ENCODE results near the gene FAM209B.

DNA sequence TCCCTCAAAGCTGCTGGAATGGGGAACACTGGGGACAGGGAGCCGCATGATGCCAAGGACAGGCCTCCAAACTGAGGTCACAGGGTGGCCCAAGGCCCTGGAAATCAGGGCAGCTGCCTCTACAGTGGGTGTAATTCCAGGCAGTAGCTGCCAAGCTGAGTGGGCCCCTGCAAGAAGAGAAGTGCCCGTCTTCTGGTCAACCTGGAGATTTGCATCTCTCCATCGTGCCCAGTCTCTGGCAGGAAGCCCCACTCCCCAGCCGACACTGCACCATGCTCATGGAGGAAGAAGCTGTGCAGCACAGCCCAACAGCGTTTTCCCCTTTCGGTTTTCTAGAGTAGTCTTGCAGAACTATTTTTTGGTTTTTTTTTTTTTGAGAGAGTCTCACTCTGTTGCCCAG lies 10.7 kb upstream of the FAM209B start:
- TF ChIP-seq, protein P1, sequence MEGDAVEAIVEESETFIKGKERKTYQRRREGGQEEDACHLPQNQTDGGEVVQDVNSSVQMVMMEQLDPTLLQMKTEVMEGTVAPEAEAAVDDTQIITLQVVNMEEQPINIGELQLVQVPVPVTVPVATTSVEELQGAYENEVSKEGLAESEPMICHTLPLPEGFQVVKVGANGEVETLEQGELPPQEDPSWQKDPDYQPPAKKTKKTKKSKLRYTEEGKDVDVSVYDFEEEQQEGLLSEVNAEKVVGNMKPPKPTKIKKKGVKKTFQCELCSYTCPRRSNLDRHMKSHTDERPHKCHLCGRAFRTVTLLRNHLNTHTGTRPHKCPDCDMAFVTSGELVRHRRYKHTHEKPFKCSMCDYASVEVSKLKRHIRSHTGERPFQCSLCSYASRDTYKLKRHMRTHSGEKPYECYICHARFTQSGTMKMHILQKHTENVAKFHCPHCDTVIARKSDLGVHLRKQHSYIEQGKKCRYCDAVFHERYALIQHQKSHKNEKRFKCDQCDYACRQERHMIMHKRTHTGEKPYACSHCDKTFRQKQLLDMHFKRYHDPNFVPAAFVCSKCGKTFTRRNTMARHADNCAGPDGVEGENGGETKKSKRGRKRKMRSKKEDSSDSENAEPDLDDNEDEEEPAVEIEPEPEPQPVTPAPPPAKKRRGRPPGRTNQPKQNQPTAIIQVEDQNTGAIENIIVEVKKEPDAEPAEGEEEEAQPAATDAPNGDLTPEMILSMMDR (IDR thresholded peaks at IDR 0.05; ENCODE audit: poor library complexity) = no peak
- TF ChIP-seq EZH2 (IDR thresholded peaks at IDR 0.05; ENCODE audit: borderline replicate concordance) = no peak

Measured in hepatocyte (in vitro differentiated cells).